ENCODE data around the gene ATP5MK.

GRCh38 chr10:103413564-103413963 is 17.3 kb upstream of the ATP5MK start:
- TF ChIP-seq POLR2A (IDR thresholded peaks at IDR 0.05) (no peak), CTCF (IDR thresholded peaks at IDR 0.05) (no peak)
